ENCODE results near the gene LRRC71.
"Not testable (repeated sequence)": the region's sequence is repeated elsewhere in the genome, so short reads cannot be mapped to it uniquely, and the experiment has no call there.

Gene LRRC71

DNA sequence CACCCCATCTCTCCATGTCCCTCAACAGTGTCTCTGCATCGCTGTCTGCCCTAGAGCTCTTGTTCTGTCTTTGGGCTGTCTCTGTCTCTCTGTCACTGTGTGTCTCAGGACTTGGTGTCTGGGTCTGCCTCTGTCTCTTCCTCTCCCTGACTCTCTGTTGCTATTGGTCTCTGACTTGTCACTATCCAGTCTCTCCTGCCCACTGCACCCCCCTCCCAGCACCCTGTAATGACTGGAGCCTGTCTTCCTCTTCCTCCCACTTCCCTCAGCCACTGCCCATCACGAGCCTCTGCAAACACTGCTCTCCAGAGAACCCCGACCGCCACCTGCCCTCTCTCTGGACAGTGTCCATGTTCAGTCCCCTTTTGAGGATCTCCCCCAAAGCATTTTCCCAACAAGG is 14.8 kb upstream of the LRRC71 start:
- no peak for DNase-seq

DNA sequence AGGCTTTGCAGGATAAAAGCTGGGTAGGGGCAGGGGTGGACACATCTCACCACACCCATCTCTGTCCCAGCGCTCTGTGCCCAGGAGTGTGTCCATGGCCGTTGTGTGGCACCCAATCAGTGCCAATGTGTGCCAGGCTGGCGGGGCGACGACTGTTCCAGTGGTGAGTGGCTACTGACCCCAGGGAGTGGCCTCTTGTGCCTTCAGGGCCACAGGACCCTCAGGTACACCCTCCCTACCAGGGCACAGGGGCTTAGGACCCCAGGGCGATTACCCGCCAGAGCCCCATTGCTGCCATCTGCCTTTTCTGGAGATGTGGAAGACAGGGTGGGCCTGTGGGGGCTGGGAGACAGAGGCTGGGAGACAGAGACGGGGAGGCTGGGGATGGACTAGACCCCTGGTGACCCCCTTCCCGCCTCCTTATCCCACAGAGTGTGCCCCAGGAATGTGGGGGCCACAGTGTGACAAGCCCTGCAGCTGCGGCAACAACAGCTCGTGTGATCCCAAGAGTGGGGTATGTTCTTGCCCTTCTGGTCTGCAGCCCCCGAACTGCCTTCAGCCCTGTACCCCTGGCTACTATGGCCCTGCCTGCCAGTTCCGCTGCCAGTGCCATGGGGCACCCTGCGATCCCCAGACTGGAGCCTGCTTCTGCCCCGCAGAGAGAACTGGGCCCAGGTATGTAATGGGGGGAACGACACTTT is 14.1 kb upstream of the LRRC71 start:
- no peak for DNase-seq

GRCh38 chr1:156908541-156908940 is 11.9 kb upstream of the LRRC71 start:
- no peak for DNase-seq

- DNase-seq, result no peak
These were observed 11.5 kb upstream of the LRRC71 start for GRCh38 chr1:156908955-156909354.

- DNase-seq, result no peak
These were observed 10.8 kb upstream of the LRRC71 start for GRCh38 chr1:156909671-156910070.

DNA sequence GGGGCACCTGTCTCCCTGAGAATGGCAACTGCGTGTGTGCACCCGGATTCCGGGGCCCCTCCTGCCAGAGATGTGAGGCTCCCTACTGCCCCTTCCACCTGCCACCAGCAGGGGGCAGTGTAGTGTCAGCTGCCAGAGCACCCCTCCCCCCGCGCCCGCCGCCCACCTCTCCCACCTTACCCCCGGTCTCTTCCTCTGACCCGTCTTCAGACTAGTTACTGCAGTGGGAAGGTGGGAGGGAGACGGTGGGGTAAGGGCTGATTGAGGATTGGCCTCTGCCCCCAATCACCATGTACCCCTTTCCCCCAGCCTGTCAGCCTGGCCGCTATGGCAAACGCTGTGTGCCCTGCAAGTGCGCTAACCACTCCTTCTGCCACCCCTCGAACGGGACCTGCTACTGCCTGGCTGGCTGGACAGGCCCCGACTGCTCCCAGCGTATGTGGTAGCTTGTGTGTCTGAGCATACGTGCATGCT is 10.1 kb upstream of the LRRC71 start:
- peak; percentile 64 for DNase-seq

DNA sequence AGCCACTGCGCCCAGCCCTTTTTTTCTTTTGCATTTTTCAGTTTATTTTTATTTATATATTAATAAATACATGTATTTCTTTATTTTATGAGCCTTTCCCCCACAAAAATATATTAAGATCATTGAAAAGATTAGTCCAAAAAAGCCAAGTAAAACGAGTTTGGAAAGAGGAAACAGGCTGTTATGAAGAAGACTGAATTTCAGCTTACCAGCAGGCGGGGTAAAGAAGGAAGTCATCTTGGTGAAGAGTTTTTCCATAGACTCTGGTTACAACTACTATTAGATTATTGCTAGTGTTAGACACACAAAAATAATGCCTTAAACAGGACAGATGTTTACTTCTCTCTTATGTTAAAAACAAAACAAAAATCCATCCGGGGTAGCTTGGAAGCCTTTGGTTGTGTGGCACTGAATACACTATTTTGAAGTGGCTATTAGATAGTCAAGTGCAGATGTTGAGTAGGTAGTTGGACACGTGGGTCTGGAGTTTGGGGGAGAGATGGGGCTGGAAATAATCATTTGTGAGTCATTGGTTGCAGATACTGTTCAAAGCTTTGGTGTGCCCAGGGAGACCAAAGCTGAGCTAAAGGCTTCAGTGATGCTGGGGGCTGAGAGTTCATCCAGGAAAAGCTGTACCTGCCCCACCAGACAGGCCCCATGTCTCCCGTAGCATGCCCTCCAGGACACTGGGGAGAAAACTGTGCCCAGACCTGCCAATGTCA is 8.7 kb upstream of the LRRC71 start:
- DNase-seq, result no peak

- no peak for DNase-seq
These were observed 8.1 kb upstream of the LRRC71 start for GRCh38 chr1:156912310-156912709.

GRCh38 chr1:156912861-156913808 is 7.3 kb upstream of the LRRC71 start:
- no peak for DNase-seq

GRCh38 chr1:156913809-156914387 is 6.5 kb upstream of the LRRC71 start:
- DNase-seq, result no peak

- DNase-seq, result no peak
These were observed 6.0 kb upstream of the LRRC71 start for GRCh38 chr1:156914440-156914856.

DNA sequence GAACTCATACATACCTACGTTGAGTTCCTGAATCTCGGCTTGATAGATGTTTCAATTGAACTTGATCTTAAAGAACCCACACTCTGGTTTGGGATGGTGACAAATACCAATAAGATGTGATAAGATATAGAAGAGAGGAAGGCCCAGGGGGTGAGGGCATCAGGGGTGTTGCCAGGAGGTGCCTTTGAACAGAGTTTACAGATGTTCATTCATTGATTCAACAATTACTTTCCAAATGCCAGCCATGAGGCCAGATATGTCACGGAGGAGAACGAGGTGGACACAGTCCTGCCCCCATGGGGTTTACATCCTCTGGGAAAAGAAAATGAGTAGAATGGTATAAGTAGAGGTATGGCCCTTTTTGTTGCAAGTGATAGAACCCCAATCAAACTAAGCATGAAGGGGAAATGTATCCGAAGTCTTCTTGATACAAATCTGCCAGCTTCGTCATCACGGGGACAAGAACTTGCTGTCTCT is 659 bp downstream of the LRRC71 start:
- no peak for DNase-seq

- DNase-seq, result no peak
These were observed 2.7 kb downstream of the LRRC71 start for GRCh38 chr1:156922986-156923669.

DNA sequence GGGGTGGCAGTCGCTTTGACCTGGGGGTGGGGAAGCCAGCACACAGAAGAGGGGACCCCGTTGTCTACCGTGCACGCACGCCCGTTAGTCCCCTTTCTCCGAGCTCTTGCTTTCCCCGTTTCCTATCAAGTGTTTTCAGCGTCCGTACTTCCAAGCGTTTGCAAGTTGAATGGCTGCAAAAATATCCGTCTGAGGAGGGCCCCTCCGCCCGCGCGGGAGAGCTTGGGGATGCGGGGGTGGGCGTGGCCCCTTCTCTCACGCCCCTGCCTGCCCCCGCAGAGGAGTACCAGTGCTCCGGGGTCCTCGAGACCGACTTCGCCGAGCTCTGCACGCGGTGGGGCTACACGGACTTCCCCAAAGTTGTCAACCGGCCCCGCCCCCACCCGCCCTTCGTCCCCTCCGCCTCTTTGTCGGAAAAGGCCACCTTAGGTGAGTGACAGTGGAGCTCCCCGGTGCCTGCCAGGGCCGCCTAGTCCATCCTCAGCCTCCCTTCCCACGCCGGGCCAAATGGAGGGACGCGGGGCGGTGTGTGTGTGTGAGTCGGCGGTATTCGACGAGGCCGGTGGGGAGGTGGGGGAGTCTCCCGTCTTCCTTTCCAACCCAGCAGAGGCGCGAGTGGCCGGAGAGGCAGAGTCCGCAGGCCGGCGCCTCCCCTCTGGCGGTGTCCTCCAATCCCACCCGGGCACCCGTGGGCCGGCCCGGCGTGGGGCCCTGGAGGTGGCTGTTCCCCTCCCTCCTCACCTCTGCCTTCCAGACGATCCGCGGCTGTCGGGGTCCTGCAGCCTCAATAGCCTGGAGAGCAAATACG is 3.4 kb downstream of the LRRC71 start:
- no peak for DNase-seq

DNA sequence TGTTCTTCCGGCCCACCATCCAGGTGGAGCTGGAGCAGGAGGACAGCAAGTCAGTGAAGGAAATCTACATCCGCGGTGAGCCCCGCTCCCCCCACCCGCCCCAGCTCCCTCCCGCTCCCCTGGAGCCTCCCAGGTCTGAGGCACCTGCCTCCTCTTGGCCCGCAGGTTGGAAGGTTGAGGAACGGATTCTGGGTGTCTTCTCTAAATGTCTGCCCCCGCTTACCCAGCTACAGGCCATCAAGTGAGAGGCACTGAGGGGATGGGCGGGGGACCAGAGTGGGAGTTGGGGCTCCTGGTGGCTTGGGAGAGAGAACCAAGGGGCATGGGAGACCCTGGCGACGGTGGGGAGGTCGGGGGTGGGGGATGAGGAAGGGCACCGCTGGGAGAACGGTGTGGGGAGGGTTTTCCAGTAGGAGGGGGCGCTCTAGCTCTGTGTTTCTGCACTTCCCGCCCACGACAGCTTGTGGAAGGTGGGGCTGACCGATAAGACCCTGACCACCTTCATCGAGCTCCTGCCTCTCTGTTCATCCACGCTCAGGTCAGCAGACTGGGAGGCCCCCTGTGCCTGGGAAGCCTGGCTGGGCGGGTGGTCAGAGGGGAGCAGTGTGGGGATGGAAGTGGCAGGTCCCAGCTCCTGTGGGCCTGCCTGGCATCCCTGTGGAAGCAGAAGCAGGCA is 4.2 kb downstream of the LRRC71 start:
- no peak for DNase-seq

DNA sequence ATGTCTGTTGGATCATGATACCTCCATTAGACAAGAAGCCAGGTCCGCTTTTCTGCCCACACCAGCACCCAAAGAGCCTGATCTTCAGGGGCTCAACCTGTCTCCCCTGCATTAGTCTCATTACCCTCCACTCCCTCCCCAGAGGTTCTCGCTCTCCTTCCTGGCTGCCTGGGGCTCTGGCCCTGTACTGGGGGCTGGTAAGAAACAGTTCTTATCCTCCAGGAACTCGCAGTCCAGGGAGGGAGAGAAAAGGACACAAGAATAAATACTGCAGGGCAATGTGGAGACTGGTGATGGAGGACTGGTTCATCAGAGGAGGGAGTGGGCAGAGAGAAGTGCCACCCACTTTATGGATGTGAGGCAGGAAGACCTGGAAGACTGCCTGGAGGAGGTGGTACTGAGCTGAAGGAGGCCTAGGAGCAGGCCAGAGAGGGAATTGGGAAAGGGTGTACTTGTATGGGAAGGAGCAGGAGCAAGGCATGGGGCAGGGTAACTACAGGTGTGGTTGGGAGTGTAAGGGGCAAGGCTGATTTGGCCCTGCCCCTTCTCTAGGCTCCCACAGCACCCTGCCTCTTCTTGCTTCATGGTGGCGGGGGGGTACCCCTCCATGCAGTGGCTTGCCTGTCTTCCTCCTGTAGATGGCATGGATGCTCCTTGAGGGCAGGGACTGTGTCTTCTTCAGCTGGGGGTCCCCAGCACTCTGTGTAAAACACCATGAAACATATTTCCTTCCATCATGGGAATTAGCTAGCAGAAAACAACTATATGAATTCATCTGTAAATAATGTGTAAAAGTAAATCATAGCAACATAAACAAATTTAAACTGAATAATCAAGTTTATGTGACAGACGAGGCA is 5.0 kb downstream of the LRRC71 start:
- DNase-seq, result no peak

- DNase-seq, result peak; percentile 11
These were observed 5.7 kb downstream of the LRRC71 start for GRCh38 chr1:156926175-156926574.

DNA sequence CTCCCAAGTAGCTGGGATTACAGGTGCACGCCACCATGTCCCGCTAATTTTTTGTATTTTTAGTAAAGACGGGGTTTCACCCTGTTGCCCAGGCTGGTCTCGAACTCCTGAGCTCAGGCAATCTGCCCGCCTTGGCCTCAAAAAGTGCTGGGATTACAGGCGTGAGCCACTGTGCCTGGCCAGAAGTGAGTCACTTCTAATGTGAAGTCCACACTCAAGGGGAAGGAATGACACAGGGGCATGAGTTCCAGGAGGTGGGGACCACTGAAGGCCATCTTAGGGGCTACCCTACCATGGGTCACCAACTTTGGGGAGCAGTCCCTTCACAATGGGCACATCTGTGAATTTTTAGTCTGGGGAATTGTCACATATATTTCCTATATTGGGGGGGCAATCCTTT is 6.3 kb downstream of the LRRC71 start:
- not testable (repeated sequence) for DNase-seq

GRCh38 chr1:156927215-156928042 is 7.0 kb downstream of the LRRC71 start:
- peak; percentile 72 for DNase-seq

All from CD4-positive, alpha-beta T cell treated with Interleukin-6 for 4 hours (primary cell).